D341Med (cell line): ENCODE measurements around the gene CACFD1.

Experiments
- DNase-seq: peaks from one replicate; pipeline ENCODE4 v3.0.0; 2012; ENCODE audit warnings: low spot score

The CACFD1 gene

DNA sequence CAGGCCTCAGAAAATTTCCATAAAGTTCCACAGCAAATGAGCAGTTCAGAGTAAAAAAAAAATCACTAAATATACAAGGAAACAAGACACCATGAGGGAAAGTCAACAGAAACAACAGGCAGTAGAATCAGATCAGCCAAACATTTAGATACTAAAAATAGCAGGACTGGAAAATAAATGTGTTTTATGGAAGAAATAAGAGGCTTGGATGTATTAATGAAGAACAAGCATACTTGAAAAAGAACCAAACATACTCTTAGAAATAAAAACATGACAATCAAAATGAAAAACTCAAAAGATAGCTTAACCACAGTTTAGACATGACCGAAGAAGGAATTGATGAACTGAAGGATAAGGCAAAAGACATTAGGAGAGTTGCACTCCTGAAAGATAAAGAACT lies 42.3 kb downstream of the CACFD1 start:
- no peak for DNase-seq

DNA sequence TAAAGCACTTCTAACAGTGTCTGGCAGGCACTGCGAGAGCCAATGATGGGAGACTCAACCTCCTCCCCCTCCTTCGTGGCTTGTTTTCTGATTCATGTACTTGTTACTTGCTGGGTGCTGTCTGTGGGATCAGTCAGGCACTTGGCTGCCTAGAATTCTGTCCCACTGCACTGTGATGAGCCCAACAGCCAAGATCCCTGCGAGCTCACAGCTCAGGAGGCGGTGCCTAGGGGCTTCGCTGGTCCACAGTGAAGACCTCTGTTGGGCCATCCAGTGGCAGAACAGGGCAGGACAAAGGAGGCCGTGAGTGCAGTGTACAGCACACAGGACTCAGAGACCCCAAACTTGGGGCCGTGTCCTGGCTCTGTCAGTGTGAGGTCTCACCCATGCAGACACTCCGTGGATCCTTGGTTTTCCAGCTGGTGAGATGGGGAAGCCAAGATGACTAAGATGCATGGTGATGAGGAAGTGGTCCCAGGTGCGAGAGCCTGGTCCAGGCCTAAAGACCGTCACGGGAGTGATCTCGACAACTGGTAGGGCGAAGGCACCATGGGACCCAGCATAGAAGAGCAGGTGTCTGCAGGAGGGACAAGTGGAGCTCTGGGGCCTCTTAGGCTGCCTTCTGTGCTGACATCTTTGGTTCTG lies 45.5 kb downstream of the CACFD1 start:
- DNase-seq, result no peak

DNA sequence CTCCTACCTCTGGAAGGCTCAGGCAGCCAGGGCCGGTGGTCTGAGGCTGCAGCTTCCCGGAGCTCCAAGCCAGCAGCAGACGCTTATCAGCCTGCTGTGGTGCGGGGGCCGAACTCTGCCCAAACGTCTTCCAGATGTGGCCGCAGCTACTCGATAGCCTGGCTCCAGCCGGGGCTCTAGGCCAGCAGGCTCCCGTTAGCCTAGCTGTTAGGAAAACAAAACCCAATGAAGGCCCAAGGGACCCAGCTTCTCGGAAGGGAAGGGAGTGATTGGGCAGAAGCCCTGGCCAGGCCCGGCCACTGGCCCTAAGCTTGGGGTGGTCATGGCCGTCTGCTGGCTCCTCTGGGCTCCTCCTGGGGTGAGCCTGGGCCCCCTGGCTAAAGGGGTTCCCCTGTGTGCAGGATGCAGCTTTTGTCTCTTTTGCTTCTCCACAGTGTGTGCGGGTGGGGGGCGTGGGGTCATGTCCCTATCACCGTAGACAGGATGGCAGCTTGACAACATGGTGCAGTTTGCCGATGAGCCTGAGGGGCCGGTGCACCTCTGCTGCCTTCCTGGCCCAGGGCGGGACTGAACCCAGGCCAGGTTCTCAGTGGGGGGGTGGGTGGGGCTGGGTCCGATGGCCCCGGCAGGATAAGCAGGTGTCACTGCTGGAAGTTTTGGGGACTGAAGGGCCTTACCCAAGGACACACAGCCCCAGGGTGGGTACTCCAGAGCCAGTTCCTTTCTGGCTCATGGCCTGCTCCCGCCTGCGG lies 46.3 kb downstream of the CACFD1 start:
- no peak for DNase-seq

DNA sequence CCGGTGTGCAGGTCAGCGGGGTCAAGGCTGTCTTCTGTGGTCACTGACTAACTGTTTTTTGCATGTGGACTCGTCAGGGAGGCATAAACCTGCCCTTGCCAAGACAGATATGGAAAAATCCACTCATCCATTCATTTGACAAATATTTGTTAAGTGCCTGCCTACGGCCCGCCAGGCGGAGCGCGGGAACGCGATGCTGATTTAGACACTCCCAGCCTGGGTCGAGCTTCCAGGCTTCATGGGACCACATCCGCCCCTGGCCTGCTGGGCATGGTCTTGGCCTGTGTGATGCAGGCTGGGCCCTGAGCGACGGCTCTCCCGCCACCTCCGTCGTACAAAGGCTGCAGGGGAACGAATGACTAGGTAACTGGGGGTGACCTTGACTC lies 46.9 kb downstream of the CACFD1 start:
- no peak for DNase-seq

DNA sequence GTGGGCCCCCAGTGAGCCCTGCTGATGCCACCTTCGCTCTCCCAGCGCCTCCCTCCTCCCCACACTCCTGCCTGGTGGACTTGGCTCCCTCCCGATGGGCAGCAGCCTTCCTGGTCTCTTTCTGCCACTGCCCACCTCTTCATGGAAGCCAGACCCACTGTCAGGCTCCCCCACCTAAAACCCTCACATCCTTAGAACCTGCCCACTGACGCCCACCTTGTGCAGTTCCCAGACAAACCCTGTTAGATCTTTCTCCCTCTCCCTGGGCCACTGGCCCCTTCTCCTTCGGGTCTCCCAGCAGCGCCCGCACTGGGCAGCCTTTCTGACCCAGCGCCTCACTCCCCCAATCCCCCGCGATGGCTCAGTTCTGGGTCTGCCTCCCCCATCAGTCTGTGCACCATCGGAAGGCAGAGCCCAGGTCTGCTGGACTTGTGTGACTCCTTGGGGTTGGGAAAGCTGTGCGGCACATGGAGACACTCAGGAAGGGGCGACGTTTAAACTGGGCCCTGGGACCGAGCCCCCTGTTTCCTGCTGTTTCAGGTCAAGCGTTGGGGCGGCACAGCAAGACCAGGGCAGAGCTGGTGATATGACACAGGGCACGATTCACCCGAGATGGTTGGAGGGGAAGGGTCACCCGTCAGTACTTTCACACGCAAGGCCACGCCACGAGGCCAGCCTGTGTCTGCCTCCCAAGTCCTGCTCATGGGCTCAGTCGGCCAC lies 47.6 kb downstream of the CACFD1 start:
- DNase-seq, result no peak

DNA sequence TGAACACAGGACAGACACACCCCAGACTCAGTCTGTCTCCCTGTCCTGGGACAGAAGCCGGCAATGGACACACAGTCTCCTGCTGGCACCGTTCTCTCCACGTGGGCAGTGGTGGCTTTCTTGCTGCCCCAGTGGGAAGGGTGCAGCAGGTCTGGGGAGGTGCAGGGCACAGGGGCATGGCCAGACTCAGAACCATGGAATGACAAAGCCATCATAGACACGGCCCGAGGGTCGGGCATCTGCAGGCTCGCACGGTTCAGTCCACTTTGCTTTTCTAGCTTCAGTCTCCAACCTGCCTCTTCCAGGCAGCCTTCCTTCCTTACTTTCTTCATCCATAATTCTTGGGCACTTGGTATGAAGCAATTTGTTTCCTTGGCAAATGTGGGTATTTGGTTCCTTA lies 48.3 kb downstream of the CACFD1 start:
- DNase-seq, result no peak

DNA sequence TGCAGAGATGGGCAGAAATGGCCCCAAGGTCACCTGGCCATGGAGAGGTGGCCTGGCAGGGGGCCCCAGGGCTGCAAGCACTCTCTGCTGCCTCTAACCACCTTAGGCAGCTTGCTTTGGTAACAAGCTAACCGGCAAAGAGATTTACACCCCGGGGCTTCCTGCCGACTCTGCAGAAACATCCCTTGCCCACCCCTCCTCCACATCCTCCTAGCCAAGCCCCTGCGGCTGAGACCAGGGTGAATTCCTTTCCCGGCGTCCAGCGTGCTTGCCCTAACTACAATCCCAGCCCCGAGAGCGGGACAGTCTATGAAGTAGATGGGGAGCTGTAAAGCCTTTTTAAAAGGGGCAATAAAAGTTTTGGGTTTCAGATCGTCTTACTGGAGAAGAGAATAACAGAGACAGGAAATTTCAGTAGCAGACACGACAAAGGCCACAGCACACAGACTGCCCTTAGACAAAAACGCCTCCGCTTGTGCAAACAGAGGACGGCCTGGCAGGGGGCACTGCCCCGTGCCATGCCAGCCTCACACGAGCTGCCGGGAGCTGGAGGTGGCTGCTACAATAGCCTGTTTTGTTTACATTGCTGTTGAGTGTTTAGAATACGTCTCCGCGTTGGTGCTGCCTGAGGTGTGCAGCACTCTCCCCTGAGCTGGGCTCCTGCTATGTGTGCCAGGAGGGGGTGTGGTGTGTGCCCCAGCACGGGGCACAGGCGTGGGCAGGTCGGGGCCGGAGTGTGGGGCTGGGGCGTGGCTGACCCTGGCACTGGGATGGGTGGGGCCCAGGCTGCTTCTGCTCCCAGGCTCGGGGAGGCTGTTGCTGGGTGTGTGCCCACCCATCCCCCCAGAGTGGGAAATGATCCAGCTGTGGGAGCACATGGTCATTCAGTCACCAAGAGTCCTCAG lies 49.7 kb downstream of the CACFD1 start:
- no peak for DNase-seq

DNA sequence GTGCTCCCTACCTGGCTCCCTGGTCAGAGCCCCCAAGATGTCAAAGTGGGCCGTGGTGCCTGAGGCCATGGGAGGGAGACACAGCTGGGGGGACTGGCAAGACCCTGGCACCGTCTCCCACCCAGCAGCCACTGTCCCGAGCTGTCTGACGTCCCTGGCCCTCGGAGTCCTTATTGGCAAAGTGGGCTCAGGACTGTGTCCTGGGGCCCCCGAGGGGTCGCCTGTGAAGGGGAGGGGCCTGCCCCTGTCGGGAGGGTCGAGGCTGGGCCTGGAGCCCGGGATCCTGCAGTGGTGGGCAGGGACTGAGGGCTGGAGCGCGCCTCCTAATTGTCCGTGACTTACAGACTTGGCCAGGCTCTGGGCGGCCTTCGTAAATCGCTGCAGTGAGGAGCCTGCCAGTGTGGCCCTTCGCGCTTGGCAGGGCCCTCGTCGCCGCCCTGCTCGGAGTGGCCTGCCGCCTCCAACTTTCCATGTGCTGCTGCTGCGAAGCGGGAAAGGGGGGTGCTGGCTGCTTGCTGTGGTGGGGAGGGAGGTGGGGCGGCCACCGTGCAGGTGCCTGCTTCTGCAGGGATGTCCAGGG lies 51.2 kb downstream of the CACFD1 start:
- DNase-seq, result no peak

DNA sequence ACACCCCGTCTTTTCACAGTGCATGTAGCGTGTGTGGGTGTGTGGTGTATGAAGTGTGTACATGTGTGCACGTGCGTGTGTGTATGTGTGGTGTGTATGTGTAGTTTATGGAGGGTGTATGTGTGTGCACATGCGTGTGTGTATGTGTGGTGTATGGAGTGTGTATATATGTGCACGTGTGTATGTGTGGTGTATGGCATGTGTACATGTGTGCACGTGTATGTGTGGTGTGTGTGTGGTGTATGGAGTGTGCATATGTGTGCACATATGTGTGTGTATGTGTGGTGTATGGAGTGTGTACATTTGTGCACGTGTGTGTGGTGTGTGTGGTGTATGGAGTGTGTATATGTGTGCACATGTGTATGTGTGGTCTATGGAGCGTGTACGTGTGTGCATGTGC lies 51.8 kb downstream of the CACFD1 start:
- no peak for DNase-seq

DNA sequence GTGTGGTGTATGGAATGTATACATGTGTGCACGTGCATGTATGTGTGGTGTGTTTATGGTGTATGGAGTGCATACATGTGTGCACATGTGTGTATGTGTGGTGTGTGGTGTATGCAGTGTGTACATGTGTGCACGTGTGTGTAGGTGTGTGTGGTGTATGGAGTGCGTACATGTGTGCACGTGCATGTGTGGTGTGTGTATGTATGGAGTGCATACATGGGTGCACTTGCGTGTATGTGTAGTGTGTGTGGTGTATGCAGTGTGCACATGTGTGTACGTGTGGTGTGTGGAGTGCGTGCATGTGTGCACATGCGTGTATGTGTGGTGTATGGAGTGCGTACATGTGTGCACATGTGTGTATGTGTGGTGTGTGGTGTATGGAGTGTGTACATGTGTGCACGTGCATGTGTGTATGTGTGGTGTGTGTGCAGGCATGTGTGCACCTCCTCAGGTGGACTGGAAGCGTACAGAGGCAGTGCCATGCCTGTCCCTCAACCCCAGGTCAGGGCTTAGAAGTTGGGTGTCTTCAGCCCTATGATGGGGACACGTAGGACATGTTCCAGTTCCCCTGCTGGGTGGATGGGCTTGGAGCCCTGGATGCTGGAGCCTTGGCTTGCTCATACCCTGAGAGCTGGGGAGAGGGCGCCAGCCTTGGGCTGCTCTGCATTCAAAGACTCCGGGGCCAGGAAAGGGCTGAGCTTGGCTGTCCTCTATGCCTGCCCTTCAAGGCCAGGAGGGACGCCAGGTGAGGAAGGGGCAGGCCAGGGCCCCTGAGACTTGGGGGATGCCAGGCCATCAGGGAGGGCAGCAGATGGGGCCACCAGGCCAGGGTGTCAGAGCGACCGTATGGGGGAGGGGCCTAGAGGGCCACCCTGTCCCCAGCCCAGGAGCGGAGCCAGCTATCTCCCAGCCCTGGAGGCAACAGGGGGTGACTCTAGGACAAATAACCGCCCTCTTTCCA lies 52.8 kb downstream of the CACFD1 start:
- no peak for DNase-seq

DNA sequence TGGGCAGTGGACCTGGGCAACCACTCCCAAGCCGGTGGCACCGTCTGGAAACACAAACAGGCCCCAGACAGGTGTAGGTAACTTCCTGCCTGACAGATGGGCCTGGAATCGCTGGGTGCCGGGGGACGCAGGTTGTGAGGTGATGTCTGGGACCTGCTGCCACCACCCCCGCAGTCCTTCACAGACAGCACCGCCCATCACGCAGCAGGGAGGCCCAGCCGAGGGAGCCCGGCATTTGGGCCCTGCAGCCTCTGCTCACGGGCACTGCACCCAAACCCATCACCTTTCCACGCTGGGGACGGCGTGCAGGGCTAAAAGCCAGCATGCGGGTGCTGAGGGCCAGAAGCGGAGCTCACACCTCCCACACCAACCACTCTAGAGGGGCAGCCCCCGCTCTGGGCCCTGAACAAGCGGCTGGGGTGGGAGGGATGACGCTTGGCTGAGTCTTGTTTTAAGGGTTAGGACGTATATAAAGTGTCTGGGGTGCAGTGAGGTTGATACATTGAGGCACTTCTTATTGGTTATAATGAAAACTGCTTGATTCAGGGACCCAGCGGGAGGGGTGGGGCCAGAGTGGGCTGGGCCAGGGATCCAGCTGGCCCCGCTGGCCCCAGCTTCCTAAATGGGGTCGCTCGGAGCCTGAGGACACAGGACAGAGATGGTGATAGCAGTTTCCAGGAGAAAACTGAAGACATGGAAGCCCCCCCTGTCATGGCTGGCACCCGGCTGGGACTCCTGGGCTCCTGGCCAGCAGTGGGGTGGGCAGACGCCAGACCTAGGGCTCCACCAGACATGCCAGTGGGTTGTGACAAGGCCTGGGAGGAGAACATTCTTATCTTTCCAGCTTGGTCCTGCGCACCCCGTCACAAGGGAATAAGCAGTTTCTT lies 53.7 kb downstream of the CACFD1 start:
- no peak for DNase-seq

DNA sequence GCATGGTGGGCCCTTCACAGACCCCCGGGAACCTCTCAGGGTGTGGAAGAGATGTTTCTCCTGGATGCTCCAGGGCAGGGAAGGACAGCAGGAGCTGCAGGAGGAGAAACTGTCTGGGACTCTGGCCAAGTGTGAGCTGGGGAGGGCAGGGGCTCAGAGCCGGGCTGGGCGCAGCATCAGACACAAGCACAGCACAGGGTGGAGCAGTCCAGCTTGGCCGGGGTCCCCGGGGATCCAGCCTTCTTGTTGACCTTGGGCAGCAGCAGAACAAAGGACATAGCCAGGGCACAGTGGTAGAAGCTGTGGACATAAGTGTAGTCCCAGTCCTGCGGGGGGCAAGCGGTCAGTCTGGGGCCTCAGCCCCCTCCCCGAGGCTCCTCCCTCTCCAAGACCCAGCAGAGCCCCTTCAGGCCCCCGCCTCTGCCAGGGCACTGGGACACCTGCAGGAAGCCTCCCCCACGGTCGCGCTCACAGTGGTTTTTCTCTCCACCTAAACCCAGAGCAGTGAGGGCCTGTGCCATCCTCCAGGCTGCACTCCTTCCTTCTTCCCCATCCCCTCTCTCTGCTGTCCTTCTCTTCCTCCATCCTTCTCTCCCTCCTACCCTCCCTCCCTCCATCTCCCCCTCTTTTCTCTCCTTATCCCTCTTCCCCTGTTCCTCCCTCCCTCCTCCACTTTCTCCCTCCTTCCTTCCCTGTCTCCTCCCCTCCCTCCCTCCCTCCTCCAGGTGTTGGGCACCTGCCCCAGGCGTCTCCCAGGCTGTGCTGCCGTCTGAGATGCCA lies 54.9 kb downstream of the CACFD1 start:
- DNase-seq, result no peak

DNA sequence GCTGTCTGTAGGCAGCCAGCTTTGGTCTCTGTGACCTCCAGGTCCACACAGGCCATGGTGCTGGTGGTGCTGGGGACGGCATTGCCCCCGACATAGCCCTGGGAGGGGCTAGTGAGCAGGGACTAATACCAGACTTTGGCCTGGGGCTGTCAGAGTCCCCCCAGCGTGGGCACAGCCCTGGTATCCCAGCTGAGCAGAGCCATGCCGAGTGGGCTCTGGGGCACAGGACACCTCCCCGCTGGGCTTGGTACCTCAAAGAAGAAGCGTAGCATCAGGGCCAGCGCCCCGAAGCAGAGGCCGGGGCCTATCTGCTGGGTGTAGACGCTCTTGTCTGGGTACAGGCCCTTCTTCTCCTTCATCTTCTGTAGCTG lies 55.4 kb downstream of the CACFD1 start:
- no peak for DNase-seq

DNA sequence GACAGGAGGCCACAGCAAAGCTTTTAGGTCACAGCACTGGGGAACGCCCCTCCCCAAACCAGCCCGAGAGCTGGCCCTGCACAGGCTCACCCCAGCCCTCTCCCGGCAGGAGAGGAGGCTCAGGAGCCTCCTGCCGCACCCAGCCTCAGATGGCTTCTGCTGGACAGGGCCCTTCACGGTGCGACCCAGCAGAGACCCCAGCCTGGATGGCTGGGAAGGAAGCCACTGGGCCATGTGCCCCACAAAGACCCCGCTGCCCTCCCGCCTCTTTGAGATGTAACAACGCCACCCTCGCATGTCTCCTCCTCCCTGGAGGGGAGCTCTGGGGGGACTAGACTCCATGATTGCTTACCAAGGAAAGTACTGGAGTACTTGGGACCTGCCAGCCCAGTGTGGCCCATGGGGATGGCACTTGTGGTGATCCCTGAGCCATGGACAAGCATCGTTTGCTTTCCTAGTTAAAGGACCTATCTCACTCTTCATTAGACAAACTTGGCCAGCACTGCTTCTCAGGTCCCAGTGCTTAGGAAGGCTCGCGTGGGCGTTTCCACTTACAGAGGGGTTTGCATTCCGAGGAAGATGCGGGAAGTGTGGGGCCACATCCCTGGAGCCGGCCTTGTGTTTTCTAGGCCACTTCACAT lies 56.0 kb downstream of the CACFD1 start:
- no peak for DNase-seq

DNA sequence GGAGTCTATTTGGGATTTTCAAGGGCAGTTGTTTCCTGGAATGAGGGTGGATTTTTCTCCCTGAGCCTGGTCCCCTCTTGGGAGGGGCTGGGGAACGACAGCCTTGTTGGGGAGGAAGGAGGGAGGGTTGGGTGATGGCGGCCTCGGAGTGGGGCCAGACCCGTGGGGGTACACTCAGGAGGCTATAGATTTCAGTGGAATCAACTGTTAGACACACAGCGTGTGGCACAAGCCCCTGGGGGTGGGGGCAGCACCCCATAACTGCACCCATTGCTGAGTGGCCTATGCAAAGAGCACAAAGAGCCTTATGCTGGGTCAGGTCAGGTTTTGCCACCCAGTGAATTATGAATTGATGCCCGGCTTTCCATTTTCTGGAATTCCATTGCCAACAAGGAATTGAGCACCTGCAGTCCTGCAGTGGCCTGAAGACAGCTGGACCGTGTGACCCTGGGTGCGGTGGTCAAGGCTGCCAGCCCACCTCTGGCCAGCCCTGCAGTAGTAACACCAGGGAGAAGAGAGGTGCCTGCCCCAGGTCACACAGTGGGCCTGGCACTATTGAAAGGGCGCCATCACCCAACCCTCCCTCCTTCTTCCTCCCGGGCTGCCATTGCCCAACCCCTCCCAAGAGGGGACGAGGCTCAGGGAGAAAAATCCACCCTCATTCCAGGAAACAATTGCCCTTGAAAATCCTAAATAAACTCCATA lies 56.6 kb downstream of the CACFD1 start:
- no peak for DNase-seq

DNA sequence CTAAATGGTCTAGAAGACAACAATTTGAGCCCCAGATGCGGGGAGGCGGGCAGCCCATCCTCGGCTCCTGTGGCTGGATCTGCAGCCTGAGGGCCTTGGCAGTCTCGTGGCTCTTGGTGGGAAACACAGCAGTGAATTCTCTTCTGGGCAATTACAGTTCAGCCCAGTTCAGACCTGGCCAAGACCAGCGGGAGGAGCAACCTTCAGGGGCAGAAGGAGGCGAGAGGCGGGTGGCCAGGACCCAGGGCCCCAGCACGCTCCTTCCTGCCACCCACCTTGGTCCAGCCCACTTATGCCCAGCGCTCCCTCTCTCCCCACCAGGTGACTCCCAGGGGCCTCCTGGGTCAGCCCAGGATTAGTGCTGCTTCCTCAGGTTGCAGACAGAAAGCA lies 57.2 kb downstream of the CACFD1 start:
- DNase-seq, result no peak

DNA sequence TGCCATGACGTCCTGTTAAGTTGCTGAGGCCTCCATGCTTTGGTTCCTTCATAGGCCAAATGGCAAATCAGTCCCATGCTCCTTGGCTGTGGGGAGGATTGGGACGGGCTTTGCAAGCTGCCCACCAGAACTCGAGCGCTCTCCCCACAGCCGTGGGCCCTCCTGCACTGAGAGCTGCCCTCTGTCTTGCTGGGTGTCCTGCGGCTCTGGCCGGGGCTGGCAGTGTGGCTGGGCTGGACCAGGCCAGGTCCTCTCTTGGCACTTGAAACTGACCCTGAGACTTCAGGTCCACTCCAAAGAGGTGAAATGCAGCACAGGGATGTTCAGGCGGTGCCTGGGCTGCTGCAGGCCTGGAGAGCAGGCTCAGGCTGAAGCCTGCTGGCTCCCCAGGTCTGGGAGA lies 57.9 kb downstream of the CACFD1 start:
- no peak for DNase-seq

DNA sequence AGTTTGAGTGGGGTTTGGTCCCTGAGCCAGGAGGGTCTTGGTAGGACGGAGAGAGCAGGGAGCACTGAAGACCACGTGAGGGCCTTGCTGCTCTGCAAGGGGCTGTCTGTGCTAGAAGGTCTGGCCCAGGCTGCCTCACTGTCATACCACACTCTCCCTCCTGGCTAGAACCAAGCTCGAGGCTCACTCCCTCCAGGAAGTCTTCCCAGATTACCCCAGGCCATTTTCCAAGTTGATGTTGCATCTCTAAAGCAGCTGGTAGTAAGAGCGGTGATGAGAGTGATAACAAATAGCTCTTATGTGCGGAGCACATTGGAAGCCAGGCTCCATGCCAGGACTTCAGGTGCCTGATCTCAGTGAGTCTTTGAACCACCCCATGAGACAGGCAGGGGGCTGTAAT lies 58.4 kb downstream of the CACFD1 start:
- no peak for DNase-seq
